ENCODE data around the gene OPRL1.

Gene OPRL1

DNA sequence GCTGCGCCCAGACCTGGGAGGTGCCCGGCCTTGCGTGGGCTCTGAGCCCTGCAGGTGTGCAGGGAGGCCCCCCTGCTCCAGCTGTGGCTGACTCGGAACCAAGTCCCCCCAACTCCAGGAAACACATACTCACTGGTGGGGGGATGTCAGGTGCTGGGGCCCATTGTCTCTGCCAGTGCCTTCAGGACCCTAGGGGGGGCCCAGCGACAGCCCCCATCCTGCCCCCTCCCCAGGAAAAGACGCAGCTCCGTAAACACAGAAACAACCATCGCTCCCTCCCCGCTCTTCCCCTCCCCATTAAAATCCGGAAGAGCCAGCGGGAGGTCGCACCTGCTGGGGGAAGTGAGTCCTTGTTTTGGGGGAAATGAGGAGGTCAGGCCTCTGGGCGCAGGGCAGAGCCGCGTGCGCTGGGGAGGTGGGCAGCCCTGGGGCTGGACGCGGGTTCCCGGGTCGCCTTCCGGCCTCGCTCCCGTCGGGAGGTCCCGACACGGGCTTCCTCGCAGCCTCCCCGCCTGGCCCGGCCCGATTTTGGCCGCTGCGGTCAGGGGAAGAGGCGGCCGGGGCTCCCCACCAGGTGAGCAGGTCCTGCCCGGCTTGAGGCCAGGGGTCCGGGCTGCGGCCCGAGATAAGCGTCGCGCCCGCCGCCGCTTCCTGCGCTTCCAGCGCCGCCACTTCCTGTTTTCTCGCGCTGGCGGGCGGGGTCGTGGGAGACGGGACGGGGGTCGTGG, 37.7 kb upstream of the OPRL1 start:
- no peak for DNase-seq (ENCODE audit: low spot score)

DNA sequence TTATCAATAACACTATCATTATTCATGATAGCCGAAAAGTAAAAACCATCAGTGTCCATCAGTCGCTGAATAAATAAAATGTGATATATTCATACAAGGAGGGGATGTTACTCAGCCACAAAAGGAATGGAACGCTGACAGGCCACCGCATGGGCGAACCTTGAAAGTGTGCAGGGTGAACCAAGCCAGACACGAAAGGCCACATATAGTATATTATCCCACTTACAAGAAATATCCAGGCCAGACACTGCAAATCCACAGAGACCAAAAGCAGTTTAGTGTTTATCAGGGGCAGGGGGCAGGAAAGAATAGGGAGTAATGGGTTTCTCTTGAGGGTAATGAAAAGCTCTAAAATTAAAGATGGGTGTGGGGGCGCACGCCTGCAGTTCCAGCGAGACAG, 36.1 kb upstream of the OPRL1 start:
- DNase-seq (ENCODE audit: low spot score) = no peak

DNA sequence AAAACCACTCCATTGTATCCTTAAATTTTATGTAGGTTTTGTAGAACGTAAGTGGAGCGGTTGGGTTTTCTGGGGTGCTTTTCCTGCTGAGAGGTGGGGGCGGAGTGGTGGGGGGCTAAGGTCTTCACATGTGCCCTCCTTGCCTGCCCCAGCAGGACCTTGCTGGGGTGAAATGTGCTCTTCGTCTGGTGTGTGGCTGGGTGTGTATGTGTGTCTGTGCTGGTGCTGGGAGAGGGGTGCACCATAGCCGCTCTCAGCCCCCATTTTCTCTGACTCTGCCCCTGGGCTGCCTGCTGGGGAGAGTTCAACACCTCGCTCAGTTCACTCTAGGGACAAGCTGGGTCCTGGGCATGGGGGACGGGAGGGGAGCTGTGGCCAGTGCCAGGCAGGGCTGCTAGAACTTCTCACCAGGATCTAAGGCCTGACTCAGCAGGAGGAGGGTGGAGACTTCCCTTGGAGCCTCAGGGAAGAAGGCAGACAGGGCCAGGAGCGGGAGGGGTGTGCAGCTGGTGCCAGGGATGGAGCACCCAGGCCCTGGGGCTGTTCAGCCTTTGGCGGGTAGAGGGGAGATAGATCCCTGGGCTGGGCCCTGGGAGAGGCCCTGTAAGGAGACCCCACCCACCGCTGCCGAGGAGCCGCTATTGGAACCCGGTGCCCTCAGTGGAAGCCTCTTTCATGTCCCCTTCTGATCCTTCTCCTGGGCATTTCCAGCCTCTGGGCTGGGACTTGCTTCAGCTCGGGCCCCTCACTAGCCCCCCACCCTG, 35.2 kb upstream of the OPRL1 start:
- peak; percentile 71 for DNase-seq (ENCODE audit: low spot score)

DNA sequence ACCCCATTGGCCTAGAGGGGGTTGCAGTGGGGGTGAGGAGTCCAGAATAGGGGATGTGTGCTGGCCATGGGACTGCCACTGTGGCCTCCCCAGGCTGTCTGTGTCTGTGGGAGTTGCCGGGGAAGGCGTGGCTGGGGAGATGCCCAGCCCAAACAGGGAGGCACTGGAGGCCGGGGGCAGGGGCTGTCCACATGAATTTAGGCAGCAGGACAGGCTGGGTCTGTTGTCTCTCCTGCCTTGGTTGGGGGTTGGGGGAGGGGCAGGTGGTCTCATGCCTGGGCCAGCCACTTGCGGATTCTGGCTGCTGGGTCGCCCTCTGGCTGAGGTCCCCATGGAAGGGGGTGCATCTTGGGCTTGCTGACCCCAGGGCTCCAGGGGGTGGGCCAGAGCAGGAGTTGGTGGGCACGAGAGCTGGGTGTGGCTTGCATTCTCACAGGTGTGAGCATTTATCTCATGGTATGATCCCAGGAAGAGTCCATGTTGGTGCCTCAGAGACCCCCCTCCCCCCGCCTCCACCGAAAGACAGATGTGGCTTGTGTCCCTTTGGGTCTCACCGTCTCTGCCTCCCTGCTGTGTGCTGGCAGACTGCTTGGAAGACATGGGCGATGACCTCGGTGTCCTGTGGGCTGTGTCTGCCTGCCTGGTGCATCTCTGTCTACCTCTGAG, 34.4 kb upstream of the OPRL1 start:
- DNase-seq (ENCODE audit: low spot score) = no peak

DNA sequence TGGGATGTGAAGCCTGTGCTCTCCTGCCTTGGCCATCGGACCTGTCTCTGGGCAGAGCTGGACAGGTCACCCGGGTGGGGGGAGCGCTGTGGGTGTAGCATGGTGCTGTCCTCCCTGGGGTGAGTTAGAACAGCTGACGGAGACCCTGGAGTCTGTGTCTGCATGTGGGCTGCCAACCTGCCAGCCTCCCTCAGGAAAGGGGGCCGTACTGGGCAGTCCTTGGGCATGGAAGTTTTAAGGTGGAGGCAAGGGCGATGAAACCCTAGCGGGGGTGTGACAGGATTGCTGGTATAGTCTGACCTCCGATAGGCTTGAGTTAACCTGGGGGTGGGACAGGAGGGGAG, 32.9 kb upstream of the OPRL1 start:
- no peak for DNase-seq (ENCODE audit: low spot score)

DNA sequence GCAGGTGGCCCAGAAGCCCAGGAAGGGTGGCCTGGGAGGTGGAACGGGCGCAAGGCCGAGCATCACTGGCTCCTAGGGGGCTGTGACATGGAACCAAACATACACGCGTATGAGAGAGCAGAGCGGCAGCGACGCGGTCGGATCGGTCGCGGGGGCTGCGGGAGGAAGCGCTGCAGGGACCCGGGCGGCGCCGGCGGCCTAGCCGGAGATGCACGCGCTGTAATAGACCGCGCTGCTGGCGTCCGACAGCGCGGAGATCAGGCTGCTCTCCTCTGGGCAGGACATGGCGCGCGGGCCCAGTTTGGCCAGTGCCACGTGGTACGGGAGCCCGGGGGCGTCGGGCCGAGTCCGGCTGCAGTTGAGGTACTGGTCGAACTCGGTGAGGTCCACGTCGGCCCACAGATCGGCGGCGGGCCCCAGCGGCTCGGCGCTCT, 31.9 kb upstream of the OPRL1 start:
- DNase-seq (ENCODE audit: low spot score) = no peak

DNA sequence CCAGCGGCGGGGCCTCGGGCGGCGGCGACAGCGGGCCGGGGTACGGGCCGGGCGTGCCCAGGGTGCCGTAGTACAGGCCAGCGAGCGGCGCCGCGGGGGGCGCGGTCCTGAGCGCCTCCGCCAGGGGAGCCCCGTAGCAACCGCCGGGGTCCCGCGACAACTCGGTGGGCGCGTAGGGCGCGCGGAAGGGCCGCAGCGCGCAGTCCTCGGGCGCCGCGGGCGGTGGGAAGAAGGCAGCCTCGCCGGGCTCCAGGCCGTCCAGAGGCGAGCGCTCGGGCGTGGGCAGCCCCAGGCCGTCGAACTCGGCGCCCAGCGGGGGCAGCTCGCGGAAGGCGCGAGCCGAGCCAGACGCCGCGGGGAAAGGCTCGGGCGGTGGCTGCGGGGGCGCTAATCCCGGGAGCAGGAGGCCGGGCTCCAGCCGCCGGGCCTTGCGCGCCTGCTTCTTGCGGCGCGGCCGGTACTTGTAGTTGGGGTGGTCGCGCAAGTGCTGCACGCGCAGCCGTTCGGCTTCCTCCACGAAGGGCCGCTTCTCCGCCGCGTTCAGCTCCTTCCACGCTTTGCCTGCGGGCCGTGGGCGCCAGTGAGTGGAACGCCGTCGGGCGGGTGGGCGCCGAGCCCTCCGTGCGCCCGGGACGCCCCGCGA, 31.4 kb upstream of the OPRL1 start:
- no peak for DNase-seq (ENCODE audit: low spot score)

DNA sequence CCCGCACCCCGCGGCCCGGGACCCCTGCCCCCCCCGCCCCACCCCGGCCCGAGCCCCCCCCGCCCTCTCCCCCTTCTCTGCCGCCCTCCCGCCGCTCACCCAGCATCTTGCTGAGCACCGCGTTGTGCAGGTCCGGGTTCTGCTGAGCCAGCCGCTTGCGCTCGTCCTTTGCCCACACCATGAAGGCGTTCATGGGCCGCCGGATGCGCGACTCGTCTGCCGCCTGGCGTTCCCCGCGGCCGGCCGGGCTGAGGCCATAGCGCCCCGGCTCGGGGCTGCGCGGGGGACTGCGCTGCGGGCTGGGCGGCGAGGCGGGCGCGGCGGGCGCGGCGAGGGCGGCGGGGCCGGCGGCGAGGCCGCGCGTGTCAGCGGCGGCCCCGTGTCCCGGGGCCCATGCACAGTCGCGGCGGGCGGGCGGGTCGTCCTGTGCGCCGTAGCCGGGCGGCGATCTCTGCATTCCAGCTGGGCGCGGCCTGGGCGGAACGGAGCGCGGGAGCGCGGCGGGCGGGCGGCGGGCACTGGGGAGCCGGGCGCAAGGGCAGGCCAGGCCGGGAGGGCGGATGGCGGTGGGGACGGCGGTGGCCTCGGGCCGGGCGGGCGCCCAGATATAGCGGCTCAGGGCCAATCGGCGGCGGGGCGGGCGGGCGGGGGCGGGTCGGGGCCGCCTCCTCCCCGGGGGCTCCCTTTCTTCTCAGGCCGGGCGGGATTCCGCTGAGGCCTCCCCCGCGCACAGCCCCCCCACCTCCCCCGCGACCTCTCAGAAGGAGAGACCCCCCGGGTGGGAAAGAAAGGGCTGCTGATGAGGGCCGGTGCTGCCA, 30.6 kb upstream of the OPRL1 start, which contains the start of gene SOX18:
Gene SOX18, minus strand, starts transcription at position 580 of the 818 bp plus-strand sequence. Its CDS starts 123 bp downstream, at position 457.
- no peak for DNase-seq (ENCODE audit: low spot score)

DNA sequence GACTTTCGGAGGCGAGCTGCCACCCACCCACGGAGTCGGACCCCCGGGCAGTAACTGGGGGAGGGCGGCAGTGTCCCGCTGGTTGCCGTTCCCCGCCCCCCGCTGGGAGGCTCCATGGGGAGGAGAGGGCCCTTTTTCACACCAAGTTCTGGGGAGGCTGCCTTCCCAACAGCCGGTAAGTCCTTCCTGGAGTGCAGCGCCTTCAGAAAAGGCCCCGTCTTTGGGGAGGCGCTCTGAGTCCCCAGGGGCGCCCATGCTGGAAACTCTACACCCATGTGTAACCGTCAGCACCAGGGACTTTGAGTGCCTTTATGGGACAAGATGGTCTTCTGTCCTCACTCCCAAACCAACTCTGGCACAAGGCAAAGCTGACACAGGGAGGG, 30.0 kb upstream of the OPRL1 start:
- DNase-seq (ENCODE audit: low spot score) = no peak

DNA sequence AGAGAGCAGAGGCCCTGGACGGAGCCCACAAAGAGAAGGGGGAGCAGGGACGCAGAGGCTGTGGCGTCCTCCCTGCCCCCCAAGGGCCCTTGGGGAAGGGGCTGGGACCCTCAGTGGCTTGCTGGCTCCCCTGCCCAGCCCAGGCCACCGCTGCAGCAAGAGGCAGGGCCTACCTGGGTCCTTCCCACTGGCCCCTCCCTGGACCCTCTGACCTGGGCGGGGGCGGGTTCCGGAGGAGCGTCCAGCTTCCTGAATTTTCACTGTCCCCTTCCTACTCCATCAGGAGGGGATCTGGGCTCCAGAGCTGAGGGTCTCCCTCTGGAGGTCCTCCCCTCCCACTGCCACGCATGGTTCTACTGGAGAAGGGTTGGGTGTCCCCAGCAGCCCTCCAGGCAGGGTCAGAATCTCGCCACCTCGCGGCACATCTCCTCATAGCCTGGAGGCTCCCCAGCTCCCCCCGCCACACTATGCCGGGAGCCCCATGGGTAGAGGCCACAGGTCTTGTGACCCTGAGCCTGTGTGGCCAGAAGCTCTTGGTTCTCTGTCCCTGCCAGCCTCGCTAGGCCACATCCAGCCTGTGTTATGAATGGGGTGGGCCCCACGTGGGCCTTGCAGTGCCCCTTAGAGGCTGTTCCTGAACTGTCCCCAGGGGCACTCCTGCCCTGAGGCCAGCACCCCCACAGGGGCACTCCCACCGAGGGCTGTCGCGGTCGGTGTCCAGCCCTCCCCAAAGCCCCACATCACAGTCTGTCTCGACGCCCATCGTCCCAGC, 29.4 kb upstream of the OPRL1 start:
- DNase-seq (ENCODE audit: low spot score) = no peak

DNA sequence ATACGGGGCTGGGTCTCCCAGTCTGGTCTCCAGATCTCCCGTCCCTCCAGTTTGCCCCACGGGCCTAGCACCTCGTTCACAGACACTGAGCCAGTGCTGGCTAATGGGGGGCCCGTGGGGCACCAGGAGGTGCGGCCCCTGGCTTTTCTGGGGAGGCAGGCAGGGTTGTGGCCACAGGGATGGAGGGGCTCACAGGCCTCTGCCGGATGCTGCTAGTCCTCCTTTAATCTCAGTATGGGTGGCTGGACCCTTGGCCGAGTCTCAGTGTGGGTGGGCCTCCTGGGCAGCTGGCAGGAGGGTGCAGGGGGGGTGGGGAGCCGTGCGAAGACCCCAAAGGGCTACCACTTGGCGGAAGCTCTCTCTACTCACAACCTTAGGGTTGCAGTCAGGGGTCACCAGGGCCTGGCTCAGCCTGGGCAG, 28.8 kb upstream of the OPRL1 start:
- DNase-seq (ENCODE audit: low spot score) = no peak

DNA sequence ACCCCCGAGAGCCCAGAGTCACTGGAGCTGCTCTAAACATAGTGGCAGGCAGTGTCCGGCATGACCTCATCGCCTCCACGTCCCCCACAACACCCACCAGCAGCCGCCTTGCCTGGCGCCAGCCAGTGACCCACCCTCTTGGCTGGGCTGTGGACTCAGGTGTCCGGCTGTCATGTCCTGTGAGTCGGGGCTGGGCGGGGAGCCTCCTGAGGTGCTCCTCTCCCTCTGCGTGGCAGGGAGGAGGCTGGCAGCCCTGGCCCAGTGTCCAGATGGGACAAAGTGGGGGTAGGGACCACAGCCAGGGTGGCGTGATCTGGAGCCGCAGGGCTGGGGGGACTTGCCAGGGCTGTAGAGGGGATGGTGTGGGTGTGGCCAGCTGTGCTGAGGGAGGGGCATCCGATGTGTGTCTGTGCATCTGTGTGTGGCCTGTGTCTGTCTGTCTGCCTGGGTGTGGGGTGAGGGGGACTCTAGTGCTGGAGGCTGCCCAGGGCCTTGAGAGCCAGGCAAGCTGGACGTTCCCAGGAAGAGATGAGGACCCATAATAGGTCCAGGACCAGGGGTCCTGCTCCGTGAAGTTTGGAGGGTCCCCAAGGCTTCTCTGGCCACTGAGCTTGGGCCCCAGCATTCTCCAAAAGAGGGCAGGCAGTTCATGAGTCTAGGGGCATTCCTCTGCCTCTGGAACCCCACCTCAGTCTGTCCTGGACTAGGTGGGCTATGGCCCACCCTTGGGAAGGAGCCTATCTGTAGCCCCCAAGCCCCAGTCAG, 28.1 kb upstream of the OPRL1 start:
- DNase-seq (ENCODE audit: low spot score) = no peak

DNA sequence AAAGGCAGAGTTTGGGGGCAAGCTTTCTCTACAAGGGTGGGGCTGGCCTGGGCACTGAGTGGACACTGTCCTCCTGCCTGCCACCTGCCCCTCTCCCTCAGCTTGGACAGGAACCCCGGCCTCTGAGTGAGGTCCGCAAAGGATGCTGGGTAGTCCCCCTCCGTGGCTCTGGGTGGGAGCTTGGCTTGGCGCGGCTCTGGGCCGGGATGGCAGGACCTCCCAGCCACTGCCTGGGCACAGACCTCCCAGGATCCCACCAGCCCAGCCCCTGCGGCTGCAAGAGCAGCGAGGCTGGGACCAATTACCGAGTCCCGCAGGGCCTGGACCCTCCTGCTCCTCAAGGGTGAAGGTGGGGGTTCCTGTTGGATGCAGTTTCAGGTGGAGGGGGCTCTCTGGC, 27.6 kb upstream of the OPRL1 start:
- DNase-seq (ENCODE audit: low spot score) = no peak

DNA sequence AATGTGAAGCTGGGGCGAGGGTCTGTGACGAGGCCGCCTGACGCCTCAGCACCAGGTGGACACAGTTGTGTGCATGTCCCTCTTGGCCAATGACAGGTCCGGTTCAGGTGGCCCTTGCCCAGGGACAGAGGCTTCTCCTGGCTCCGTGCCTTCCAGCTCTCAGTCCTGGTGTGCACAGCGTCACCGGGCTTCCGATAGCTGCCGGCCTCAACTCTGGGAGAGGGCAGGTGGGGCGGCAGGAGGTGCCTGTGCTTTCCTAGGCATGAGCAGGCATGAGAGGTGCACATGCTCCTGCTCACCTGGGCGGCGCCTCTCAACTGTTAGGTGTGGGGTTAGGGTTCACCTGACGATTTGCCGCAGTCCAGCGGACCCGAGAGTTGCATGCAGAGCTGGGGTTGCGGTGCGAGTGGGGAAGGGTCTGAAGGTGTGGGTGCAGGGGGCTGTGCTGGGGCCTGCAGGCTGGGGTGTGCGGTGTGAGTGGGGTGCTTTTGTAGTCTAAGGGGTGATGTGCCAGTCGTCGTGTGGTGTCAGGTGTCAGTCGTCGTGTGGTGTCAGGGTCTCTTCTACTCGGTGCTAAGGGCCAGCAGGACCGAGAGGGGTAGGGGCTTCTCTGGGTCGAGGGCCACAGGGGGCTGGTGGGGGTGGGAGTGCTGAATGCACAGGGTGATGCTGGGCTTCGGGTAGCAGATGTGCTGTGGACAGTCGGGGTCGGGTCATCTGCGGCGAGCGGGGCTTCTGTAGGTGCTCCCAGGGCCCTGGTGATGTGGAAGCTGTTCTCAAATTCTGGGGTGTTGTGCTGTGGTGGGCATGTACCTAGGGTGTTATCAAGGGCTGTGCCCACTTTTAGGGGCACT, 26.7 kb upstream of the OPRL1 start:
- no peak for DNase-seq (ENCODE audit: low spot score)

DNA sequence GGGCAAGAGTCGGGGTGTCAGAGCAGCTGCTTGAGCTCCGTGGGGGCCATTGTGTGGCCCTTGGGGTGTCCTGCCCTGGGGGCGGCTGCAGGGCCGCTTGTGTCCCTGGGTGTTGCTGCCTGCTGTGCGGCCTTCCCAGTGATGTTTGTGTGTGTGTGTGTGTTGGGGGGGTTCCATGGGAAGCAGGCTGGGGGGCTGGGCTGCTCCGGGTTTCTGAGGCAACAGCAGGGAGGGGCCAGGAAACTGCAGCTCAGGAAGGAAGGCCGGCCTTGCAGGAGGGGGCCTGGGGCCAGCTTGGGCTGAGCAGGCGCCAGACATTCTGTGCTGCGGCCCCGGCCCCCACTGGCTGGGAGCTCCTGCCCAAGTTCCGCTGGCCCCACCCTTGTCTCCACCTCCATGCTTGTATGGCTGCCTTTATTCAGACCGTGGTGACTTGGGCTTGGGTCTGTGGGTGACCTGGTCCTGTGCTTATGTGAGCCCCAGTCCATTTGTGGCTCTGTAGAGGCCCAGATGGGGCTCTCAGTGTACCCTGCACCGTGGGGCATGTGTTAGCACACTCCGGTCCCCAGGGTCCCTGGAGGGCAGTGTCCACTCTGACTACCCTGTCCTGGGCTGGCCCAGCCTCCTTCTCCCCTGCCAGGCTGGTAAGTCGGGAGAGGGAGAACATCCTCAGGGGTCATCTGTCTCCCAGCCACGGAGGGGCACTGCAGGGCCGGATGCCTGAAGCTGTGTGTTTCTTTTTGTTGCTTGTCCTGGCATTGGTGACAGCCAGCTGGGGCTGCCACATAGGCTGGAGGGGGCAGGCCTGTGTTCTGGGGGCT, 25.8 kb upstream of the OPRL1 start:
- no peak for DNase-seq (ENCODE audit: low spot score)

DNA sequence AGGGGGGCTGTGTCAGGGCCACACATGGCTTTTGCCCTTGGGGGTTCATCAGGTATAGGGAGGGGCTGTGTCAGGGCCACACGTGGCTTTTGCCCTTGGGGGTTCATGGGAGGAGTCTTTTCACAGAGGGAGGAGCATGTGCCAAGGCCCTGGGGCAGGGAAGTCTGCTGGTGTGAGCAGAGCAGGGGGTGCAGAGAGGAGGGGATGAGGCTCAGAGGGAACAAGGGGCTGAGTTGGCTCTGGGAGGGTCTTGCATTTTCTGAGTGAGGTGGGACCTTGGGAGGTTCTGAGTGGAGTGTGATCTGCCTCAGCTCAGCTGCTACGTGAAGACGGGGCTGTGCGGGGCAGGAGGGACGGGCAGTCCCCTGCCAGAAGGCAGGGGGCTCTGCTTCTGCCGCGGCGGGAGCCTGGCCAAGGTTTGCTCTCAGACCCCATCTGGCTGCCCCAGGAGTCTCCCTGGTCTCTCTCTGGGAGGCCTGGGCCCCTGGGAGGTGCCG, 24.4 kb upstream of the OPRL1 start:
- DNase-seq (ENCODE audit: low spot score) = no peak

DNA sequence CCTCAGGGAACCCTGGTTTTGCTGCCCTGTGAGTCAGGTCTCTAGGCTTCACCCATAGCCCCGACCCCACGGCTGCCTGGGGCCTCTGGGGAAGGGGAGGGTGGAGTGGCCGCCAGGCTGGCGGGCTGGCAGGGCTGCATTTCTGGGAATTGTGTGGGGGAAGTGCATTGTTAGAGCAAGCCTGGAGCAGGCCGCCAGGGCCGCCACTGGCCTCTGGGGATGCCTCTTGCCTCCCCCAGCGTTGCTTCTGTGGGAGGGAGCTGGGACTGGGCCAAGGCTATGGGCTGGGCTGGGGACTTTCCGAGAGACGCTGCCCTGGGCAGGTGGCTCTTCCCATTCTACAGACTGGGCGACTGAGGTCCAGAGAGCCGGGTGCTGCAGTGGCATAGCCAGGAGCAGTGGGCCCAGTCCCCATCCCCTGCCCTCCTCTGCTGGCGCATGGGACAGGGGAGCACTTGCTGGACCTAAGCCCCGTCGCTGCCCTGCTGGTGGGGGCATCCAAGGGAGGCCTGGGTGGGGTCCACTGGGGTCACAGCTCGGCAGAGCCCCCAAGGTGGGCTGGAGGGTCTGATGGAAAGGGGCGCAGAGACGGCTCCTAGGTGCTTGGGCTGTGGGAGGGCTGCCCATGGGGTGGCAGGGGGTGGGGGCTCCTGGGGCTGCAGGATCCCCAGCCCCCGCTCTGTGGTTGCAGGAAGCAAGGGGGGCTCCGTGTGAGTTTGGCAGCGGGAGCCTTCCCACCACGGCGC, 23.8 kb upstream of the OPRL1 start:
- DNase-seq (ENCODE audit: low spot score) = no peak

DNA sequence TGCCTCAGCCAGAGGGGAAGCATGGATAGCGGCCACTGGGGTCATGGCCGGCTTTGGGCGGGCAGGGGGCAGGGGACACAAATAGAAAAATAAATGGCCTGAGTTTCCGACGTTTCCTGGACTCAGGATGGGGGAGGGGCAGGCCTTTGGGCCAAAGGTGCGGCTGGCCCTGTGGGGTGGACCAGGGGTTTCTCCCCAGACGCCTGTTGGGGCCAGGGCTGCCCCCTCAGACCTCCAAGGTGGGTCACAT, 23.3 kb upstream of the OPRL1 start:
- DNase-seq (ENCODE audit: low spot score) = no peak
